Fibroblast of villous mesenchyme (primary cell): ENCODE measurements around the gene UGT3A1. TPM values are rescaled to one million over a fixed set of nuclear protein-coding genes. Genes with fewer than 3 reads are reported as not detected.

Source experiments
- DNase-seq: peaks from one replicate; pipeline ENCODE4 v3.0.0-alpha.2; 2010; ENCODE audit warnings: low read depth
- H3K4me3 ChIP-seq: 2 replicates; pipeline ENCODE4 v1.5.1; 2011; ENCODE audit warnings: low read depth, mild to moderate bottlenecking, low read length
- CTCF ChIP-seq: IDR thresholded peaks from 2 replicates; pipeline ENCODE4 v1.5.1; 2012; ENCODE audit warnings: low read depth, mild to moderate bottlenecking, low read length; ENCODE audit not compliant: insufficient read depth
- total RNA-seq: library from RNA; depleted of rRNA; stranded (reverse); fragments of >200 nt; gene quantifications from 2 replicates; pipeline ENCODE4 v1.2.3, GENCODE V29; 2012

The UGT3A1 gene
- total RNA-seq, 1 donor = not detected

GRCh38 chr5:35963381-35963843, 27.8 kb downstream of the UGT3A1 start:
- H3K4me3 ChIP-seq = no peak overlapping the region
- DNase-seq = peak; percentile 20
- peak; percentile 54 for TF ChIP-seq CTCF

- no peak for TF ChIP-seq CTCF
- no peak for DNase-seq
- no peak overlapping the region for H3K4me3 ChIP-seq
Measured at GRCh38 chr5:35960328-35960727, 30.9 kb downstream of the UGT3A1 start.

GRCh38 chr5:35956429-35956828, 34.8 kb downstream of the UGT3A1 start:
- no peak for DNase-seq
- H3K4me3 ChIP-seq = no peak overlapping the region
- TF ChIP-seq CTCF = no peak

DNA sequence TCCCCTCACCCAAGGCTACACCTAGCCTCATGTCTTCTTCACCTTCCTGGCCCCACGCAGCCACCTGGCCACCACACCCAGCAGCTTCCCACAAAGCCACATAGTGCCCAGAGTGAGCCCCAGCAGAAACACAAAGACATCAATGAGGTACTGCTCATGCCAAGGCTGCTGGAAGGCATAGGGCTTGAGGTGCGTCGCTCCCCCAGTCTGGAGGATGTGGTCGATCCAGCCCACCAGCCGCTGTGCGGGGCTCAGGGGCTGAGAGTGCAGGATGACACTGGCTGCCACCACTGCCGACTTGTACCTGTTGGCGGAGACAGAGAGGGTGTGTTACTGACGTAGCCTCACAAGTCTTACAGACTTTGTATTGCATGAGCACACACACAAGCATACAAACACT, 37.0 kb downstream of the UGT3A1 start:
- no peak overlapping the region for H3K4me3 ChIP-seq
- no peak for DNase-seq
- no peak for TF ChIP-seq CTCF

DNA sequence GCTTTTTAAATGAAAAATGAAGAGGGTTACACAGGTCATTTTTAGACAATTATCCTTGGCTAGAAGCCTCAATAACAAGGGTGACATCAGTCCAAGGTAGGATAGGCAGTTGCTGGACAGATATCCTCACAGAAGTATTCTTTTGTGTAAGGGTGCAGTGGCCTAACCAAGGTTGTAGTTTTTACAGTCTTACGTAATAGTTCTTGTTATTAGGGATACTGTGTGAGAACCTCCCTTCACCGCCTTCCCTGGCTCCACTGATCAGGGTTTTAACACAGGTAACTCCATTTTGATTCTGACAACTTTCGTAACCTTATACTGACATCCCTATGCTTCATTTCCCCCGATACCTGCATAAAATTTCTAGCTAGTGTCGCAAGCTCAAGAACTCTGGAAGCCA, 44.1 kb downstream of the UGT3A1 start:
- no peak for TF ChIP-seq CTCF
- H3K4me3 ChIP-seq = no peak overlapping the region
- DNase-seq = no peak

DNA sequence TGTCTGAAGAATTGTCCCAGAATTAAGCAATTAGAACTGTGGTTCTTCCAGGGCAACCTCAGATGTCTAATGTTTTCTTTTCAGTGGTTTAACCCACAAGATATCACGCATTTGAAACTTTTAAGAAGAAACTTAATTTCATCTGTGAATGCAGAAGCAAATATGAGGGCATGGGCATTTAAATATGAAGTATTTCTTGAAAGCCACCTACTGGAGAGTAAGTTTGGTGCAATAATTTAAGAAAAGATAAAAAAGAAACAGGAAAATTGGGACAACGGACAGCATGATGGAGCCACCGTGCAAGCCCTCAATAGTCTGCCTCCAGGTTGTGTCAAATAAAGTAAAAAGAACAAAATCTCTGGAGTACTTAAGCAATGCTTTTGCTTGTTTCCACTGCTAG, 51.6 kb downstream of the UGT3A1 start:
- no peak for DNase-seq

More for the DNA sequence above, 51.6 kb downstream of the UGT3A1 start:
- TF ChIP-seq CTCF = no peak
- H3K4me3 ChIP-seq = no peak overlapping the region
